HCT116 (cell line): Measurements from ENCODE around the gene PTPDC1. TPM values are rescaled to one million over a fixed set of nuclear protein-coding genes. Genes with fewer than 3 reads are reported as not detected.

Experiments
- ATAC-seq: fragments of 200-7000 bp; cut with Tn5 transposase; 2 replicates; pipeline ENCODE4 v1.9.1; 2020; ENCODE audit warnings: mild to moderate bottlenecking, moderate library complexity
- BruUV-seq: library from RNA; stranded (reverse); fragments of 400-500 nt; replicated peaks from 2 replicates; lab custom pipeline; 2021; lab: Mats Ljungman, UMichigan
- CTCF ChIA-PET: fragments of 300-600 bp; sonication (Branson Sonifier 250); formaldehyde crosslinking; loops from one replicate; lab custom pipeline; 2021; ENCODE audit warnings: antibody characterized with exemption; lab: Charles Lee
- POLR2A ChIA-PET: fragments of 300-600, 350-600 bp; sonication (Branson Sonifier 250); formaldehyde crosslinking; loops from one replicate; lab custom pipeline; 2021; ENCODE audit warnings: antibody characterized with exemption; lab: Charles Lee
- RAD21 ChIA-PET, 2 experiments: fragments of 300-600 bp; sonication (Branson Sonifier 250); formaldehyde crosslinking; loops; one replicate each; lab custom pipeline; 2023; ENCODE audit warnings: low total read pairs in 2 of 2; ENCODE audit not compliant: uncharacterized antibody in 2 of 2, unreplicated experiment in 2 of 2, low non-redundant PET in 1 of 2; lab: Charles Lee
- DNase-seq: peaks from one replicate; pipeline ENCODE4 v3.0.0-alpha.2; 2010; ENCODE audit warnings: low read depth, low spot score
- H2AFZ ChIP-seq: fragments of 200-600 bp; shearing (Covaris generic), sonication (generic); 2 replicates; pipeline ENCODE4 v1.6.1; 2017; ENCODE audit warnings: low read depth, mixed run types, mixed read lengths, antibody characterized with exemption, low read length; ENCODE audit not compliant: poor library complexity, severe bottlenecking
- H3K27ac ChIP-seq: 2 replicates; pipeline ENCODE4 v1.5.1; 2012; ENCODE audit warnings: low read depth, low read length
- H3K27me3 ChIP-seq: fragments of 200-600 bp; sonication (generic); 2 replicates; pipeline ENCODE4 v1.6.1; 2016; ENCODE audit warnings: mixed run types, low read length, mixed read lengths; ENCODE audit not compliant: insufficient read depth
- H3K36me3 ChIP-seq, 2 experiments: fragments of 200-500 bp in 1 of 2; fragments of 200-600 bp in 1 of 2; sonication (Bioruptor generic) in 1 of 2; sonication (generic) in 1 of 2; 2 replicates each; pipeline versions ENCODE4 v1.5.1 to v1.6.1; 2014 to 2016; ENCODE audit warnings: low read length in 2 of 2, inconsistent platforms in 1 of 2, mixed read lengths in 1 of 2, mixed run types in 1 of 2; ENCODE audit not compliant: insufficient read depth in 2 of 2, control insufficient read depth in 1 of 2
- H3K4me1 ChIP-seq, 2 experiments: fragments of 200-600 bp in 1 of 2; sonication (generic) in 1 of 2; 2 replicates each; pipeline versions ENCODE4 v1.5.1 to v1.6.1; 2012 to 2017; ENCODE audit warnings: low read length in 2 of 2, inconsistent platforms in 1 of 2, mild to moderate bottlenecking in 1 of 2, mixed read lengths in 1 of 2, mixed run types in 1 of 2, moderate library complexity in 1 of 2; ENCODE audit not compliant: insufficient read depth in 2 of 2, control insufficient read depth in 1 of 2
- H3K4me2 ChIP-seq: fragments of 200-600 bp; sonication (generic); 2 replicates; pipeline ENCODE4 v1.6.1; 2017; ENCODE audit warnings: mixed run types, low read length, mixed read lengths
- H3K4me3 ChIP-seq, 2 experiments: fragments of 200-600 bp in 1 of 2; sonication (generic) in 1 of 2; replicated peaks in 1 of 2; 2 replicates each; pipeline ENCODE4 v1.5.1; 2011 to 2016; ENCODE audit warnings: low read length in 2 of 2, control low read depth in 1 of 2, low read depth in 1 of 2, mild to moderate bottlenecking in 1 of 2, mixed read lengths in 1 of 2, mixed run types in 1 of 2
- H3K79me2 ChIP-seq: fragments of 200-600 bp; sonication (generic); 2 replicates; pipeline ENCODE4 v1.6.1; 2017; ENCODE audit warnings: mild to moderate bottlenecking, mixed run types, low read length, moderate library complexity, mixed read lengths; ENCODE audit not compliant: insufficient read depth
- H3K9ac ChIP-seq: fragments of 200-600 bp; sonication (generic); 2 replicates; pipeline ENCODE4 v1.6.1; 2016; ENCODE audit warnings: low read length, mixed read lengths
- H3K9me2 ChIP-seq: fragments of 200-600 bp; sonication (generic), shearing (Covaris generic); 2 replicates; pipeline ENCODE4 v1.6.1; 2017; ENCODE audit warnings: mixed run types, mild to moderate bottlenecking, moderate library complexity; ENCODE audit not compliant: insufficient read depth
- H3K9me3 ChIP-seq, 2 experiments: fragments of 200-500 bp in 1 of 2; fragments of 200-600 bp in 1 of 2; sonication (Bioruptor generic) in 1 of 2; sonication (generic) in 1 of 2; 2 replicates each; pipeline ENCODE4 v1.6.1; 2014 to 2017; ENCODE audit warnings: low read length in 2 of 2, mixed read lengths in 2 of 2, inconsistent platforms in 1 of 2, low read depth in 1 of 2, mild to moderate bottlenecking in 1 of 2, mixed run types in 1 of 2, moderate library complexity in 1 of 2; ENCODE audit not compliant: control insufficient read depth in 1 of 2, insufficient read depth in 1 of 2
- H4K20me1 ChIP-seq: fragments of 200-600 bp; sonication (generic), shearing (Covaris generic); 2 replicates; pipeline ENCODE4 v1.6.1; 2017; ENCODE audit warnings: mixed run types, mild to moderate bottlenecking, moderate library complexity; ENCODE audit not compliant: insufficient read depth
- CEBPB ChIP-seq: IDR thresholded peaks from 2 replicates; pipeline ENCODE4 v1.6.1; 2012; ENCODE audit warnings: low read depth
- CTCF ChIP-seq, 3 experiments: fragments of 200-600 bp in 1 of 3; sonication (generic) in 1 of 3; IDR thresholded peaks in 2 of 3; conservative IDR thresholded peaks in 1 of 3; 2 replicates each; pipeline ENCODE4 v1.5.1; 2012 to 2017; ENCODE audit warnings: low read depth in 2 of 3, low read length in 2 of 3, antibody characterized with exemption in 1 of 3, borderline replicate concordance in 1 of 3, control low read depth in 1 of 3, mild to moderate bottlenecking in 1 of 3, mixed read lengths in 1 of 3, mixed run types in 1 of 3, moderate library complexity in 1 of 3; ENCODE audit not compliant: insufficient read depth in 1 of 3
- EGR1 ChIP-seq: IDR thresholded peaks from 2 replicates; pipeline ENCODE4 v1.6.1; 2012; ENCODE audit warnings: low read depth
- ELF1 ChIP-seq: IDR thresholded peaks from 2 replicates; pipeline ENCODE4 v1.6.1; 2012; ENCODE audit warnings: low read depth, borderline replicate concordance
- EZH2 ChIP-seq: fragments of 200-600 bp; sonication (generic); IDR thresholded peaks from 2 replicates; pipeline ENCODE4 v1.6.1; 2017; ENCODE audit warnings: antibody characterized with exemption, mixed run types
- FOSL1 ChIP-seq: IDR thresholded peaks from 2 replicates; pipeline ENCODE4 v1.6.1; 2012; ENCODE audit warnings: low read depth
- JUND ChIP-seq: IDR thresholded peaks from 2 replicates; pipeline ENCODE4 v1.6.1; 2012
- MAX ChIP-seq: IDR thresholded peaks from 2 replicates; pipeline ENCODE4 v1.6.1; 2012
- SP1 ChIP-seq: IDR thresholded peaks from 2 replicates; pipeline ENCODE4 v1.6.1; 2012; ENCODE audit warnings: low read depth
- YY1 ChIP-seq: IDR thresholded peaks from 2 replicates; pipeline ENCODE4 v1.6.1; 2011; ENCODE audit warnings: low read length, low read depth, moderate library complexity, mild to moderate bottlenecking; ENCODE audit not compliant: insufficient replicate concordance; ENCODE audit errors: extremely low read depth
- ZBTB33 ChIP-seq: IDR thresholded peaks from 2 replicates; pipeline ENCODE4 v1.6.1; 2011; ENCODE audit warnings: mild to moderate bottlenecking, low read length, moderate library complexity; ENCODE audit not compliant: insufficient replicate concordance; ENCODE audit errors: extremely low read depth
- ZNF274 ChIP-seq: fragments of 200-500 bp; sonication (Bioruptor generic); IDR thresholded peaks from 2 replicates; pipeline ENCODE4 v1.6.1; 2014; ENCODE audit warnings: mild to moderate bottlenecking, low read depth, low read length, inconsistent platforms
- intact Hi-C: fragments of 100-400 bp; cut with micrococcal nuclease; formaldehyde crosslinking; loops from 2 replicates; pipeline ENCODE4 v1.10.0; 2022
- total RNA-seq: library from RNA; stranded (reverse); gene quantifications from one replicate; pipeline ENCODE4 v1.2.1, GENCODE V29; 2021; ENCODE audit not compliant: unreplicated experiment

PTPDC1 gene
- total RNA-seq, 1 experiment from 2014 or later = 12.7 TPM

DNA sequence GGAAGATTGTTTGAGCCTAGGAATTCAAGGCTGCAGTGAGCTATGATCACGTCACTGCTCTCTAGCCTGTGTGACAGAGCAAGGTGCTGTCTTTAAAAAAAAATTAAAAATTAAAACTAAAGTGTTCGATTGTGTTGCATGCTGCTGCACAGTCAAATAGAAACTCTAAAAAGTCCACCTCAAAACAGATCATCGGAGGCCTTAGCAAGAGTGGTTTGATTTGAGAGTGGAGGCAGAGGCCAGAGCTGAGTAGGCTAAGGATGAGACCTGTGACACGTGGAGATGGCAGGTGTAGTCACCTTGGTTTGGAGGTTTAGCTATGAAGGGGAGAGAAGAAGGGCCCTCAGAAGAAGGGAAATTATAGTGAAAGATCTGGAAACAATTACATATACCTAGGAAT is 2.8 kb upstream of the PTPDC1 start:
- CTCF ChIA-PET = interaction anchor here (1.4 kb wide), 1 partner anchor 66 kb away, joined by 3 read pairs; no protein-coding TSS in a partner anchor

More for the DNA sequence above, 2.8 kb upstream of the PTPDC1 start:
- H3K79me2 ChIP-seq = no peaks in the 10 kb centered on the region
- H3K9me2 ChIP-seq = no peaks in the 10 kb centered on the region
- no peak overlapping the region for H2AFZ ChIP-seq
- H3K4me1 ChIP-seq = peaks cover 22 to 23% of the 10 kb centered on the region in 2 experiments
- H3K4me2 ChIP-seq = no peak overlapping the region
- BruUV-seq = no TSS peak
- no peaks in the 10 kb centered on the region for H4K20me1 ChIP-seq
- H3K9ac ChIP-seq = no peak overlapping the region
- POLR2A ChIA-PET = no interaction called here
- TF ChIP-seq YY1 (no peak), FOSL1 (no peak), ELF1 (no peak), EGR1 (no peak), EZH2 (no peak), ZNF274 (no peak), ZBTB33 (no peak), MAX (no peak), CEBPB (no peak), CTCF (IDR thresholded peaks at IDR 0.05 in 2 of 3, conservative IDR thresholded peaks at IDR 0.05 in 1 of 3; ENCODE audit: borderline replicate concordance in 1 of 3, insufficient read depth in 1 of 3, low read depth in 2 of 3, low read length in 2 of 3) (no peak), SP1 (no peak), JUND (no peak)
- no peaks in the 10 kb centered on the region for H3K9me3 ChIP-seq
- no peak overlapping the region for H3K27ac ChIP-seq
- no peaks in the 10 kb centered on the region for H3K36me3 ChIP-seq
- DNase-seq (no peak), ATAC-seq (no peak)
- RAD21 ChIA-PET = no interaction called here
- H3K4me3 ChIP-seq = no peak overlapping the region
- intact Hi-C loops = no loop called here
- no peaks in the 10 kb centered on the region for H3K27me3 ChIP-seq
